DMS153 (cell line): Measurements from ENCODE around the gene OBSCN.

Experiments
- DNase-seq: peaks from one replicate; lab custom pipeline; 2025; lab: John Stamatoyannopoulos, UW

The OBSCN gene

DNA sequence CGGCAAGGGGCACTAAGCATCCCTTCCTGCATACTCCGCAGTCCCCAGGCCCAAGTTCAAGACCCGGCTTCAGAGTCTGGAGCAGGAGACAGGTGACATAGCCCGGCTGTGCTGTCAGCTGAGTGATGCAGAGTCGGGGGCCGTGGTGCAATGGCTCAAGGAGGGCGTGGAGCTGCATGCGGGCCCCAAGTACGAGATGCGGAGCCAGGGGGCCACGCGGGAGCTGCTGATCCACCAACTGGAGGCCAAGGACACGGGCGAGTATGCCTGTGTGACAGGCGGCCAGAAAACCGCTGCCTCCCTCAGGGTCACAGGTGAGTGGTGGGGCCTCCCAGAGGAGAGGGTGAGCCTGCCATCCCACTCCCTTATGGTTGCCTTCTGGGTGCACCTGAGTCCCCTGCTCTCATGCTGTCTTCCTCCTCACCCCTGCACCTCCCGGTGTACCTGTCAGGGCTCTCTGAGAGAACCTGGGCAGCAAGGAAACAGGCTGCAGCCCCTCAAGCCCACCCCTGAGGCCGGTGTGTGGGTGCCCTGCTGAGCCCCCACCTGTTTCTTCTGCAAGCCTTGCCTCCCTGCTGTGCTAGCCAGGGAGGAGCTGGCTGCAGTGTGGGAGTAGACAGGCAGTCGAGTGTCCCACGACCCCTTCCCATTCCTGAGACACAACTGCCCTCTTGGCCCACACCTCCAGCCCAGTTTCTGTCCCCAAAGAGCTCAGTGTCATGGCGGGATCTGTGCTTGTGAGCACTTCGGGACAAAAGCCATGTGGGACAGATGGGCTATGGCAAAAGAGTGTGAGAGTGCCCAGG, 99.6 kb downstream of the OBSCN start:
- no peak for DNase-seq

DNA sequence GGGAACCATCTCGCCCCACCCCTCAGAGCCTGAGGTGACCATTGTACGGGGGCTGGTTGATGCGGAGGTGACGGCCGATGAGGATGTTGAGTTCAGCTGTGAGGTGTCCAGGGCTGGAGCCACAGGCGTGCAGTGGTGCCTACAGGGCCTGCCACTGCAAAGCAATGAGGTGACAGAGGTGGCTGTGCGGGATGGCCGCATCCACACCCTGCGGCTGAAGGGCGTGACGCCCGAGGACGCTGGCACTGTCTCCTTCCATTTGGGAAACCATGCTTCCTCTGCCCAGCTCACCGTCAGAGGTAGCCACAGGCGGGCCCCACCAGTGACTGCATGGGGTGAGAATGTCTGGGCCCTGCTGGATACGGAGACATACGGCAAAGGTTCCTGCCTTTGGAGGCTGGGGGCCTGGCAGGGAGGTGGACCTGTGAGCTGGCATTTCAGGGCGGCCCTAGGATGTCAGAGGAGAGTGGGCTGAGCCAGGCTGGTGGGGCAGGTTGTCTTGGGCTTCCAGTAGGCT, 100.3 kb downstream of the OBSCN start:
- no peak for DNase-seq

DNA sequence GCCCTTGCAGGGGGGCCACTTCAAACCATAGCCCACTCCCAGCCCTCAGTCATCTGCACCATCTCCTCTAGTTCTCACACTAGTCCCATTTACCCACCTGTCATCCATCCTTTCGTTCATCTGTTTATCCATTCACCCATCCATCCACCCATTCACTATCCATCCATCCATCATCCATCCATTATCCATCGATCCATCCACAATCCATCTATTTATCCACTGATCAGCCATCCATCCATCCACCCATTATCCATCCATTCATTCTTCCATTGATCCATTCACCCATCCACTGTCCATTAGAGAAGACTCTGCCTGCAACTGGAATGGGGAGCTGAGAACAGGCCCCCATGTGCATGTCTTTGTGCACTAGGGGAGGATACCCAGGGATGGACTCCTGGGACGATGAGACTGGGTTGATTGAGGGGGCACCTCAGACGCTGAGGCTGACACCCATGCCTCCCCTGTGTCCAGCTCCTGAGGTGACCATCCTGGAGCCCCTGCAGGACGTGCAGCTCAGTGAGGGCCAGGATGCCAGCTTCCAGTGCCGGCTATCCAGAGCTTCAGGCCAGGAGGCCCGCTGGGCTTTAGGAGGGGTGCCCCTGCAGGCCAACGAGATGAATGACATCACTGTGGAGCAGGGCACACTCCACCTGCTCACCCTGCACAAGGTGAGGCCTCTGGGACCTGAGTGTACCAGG, 100.9 kb downstream of the OBSCN start:
- DNase-seq: no peak

DNA sequence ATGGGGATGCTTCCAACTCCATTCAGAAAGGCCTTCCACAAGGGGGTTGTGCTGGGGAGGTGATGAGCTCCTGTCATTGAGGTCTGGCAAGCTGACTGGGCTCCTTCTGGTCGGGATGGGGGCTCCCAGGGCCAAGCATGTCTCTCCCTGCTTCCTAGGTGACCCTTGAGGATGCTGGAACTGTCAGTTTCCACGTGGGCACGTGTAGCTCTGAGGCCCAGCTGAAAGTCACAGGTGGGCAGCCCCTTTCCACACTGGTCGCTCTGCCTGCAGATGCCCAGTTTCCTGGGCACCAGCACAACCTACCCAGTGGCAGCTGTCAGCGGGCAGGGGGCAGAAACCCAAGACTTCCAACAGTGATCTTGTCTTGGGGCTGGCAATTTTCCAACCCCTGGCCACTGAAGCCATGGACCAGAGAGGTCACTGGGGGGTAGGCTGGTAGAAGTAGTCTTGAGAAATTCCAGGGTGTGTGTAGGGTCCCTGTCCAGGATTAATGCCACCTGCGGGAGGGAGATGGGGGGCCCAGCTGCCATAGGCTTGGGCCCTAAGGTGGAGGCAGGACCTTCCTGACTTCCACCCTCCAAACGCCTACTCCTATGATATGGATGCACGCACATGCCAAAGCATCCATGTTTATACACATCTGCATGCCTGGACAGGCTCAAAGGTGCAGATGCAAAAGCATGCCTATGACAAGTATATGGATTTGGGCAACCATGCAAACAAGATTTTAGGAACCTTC, 101.7 kb downstream of the OBSCN start:
- no peak for DNase-seq

DNA sequence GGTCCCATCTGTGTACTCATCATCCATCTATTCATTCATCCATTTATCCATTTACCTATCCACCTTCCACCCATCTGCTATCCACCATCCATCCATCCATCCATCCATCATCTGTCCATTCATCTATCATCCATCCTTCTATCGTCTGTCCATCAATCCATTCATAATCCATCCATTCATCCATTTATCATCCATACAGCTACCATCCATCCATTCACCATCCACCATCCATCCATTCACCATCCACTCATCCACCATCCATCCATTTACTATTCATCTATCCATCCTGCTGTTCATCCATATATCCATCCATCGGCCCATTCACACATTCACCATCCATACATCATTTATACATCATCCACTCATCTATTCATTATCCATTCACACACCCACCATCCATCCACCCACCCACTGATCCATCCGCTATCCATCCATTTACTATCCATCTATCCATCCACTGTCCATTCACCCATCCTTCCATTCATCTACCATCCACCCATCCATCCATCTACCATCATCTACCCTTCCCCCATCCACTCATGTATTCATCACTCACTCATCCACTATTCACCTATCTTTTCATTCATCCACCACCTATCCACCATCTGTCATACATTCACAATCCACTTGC, 102.4 kb downstream of the OBSCN start:
- DNase-seq: no peak

DNA sequence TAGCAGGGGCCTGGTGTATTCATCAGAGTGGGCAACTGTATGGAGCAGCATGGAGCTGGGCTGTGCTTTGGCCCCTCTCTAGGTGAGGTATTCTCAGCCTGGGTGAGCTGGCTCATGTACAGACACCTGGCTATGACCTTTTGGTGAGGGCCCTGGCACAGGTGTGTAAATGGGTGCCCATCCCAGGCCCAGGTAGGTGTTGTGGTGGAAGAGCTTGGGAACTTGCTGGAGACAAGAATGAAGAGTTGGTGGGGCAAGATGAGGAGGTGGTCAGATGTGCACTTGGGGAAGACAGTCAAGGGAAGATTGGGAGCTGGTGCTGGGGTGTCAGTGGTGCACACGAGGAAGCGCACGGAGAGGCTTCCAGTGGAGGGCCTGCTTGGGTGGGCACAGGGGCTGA, 103.2 kb downstream of the OBSCN start:
- DNase-seq: no peak

DNA sequence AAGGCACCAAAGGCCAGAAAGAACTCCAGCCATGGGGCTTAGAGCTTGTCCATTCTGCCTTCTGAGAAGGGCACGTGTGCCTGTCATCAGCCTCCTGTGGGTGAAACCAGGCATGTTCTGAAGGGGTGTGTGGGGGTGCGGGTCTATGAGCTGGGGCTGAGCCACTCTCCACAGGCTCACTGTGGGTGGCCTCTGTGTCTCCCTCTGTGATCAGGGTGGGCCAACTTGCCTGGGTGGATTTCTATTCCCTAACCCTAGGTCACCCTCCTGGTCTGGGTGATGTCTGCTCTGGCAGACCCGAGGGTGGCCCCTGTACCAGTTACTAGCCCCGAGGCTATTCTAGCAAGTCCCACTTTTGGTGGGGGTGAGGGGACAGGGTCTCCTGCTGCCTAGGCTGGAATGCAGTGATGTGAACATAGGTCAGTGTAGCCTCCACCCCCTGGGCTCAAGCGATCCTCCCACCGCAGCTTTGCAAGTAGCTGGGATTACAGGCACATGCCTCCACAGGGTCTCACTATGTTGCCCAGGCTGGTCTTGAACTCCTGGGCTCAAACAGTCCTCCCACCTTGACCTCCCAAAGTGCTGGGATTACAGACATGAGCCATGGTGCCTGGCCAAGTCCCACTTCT, 104.4 kb downstream of the OBSCN start:
- DNase-seq: no peak

DNA sequence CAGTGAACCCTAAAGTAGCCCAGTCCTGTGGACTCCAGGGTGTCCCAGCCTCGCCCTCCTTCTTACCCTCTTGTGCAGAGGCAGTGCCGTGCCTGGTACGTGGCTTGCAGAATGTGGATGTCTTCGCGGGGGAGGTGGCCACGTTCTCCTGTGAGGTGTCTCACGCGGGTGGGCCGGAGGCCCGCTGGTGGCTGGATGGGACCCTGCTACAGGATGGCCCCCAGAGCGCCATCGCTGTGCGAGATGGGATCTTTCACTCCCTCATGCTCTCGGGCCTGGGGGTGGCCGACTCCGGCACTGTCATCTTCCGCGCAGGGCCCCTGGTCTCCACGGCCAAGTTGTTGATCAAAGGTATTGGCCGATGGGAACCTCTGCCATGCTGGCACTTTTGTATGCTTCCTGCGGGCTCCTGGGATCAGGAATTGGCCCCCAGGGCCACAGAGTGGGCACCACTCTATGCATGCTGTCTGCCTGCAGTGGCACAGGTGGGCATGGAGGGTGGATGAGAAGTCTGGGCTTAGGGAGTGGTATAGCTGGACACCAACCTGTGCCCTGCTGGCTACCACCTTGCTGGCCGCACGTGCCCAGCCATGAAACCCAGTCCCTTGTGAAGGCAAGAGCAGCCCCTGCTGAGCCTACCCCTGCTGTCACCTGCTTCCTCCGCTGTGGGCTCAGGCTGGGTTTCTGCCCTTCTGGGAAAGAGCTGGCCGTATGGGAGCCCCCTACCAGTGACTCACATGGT, 105.9 kb downstream of the OBSCN start:
- DNase-seq: no peak

DNA sequence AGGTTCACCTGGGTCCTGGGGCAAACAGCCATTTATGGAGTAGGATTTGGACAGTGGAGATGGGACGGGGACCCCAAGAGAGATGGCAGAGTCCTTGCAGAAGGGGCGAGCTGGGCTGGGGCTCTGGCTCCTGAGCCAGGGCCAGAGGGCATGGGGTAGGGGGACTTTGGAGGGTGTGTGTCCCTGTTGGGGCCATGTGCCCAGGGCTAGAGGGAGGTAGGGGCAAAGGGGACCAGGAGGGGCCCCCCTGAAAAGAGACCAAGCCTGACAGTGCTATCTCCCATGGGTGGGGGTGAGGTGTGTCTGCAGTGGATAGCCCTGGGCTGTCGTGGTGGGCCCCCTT, 106.4 kb downstream of the OBSCN start:
- DNase-seq: no peak

DNA sequence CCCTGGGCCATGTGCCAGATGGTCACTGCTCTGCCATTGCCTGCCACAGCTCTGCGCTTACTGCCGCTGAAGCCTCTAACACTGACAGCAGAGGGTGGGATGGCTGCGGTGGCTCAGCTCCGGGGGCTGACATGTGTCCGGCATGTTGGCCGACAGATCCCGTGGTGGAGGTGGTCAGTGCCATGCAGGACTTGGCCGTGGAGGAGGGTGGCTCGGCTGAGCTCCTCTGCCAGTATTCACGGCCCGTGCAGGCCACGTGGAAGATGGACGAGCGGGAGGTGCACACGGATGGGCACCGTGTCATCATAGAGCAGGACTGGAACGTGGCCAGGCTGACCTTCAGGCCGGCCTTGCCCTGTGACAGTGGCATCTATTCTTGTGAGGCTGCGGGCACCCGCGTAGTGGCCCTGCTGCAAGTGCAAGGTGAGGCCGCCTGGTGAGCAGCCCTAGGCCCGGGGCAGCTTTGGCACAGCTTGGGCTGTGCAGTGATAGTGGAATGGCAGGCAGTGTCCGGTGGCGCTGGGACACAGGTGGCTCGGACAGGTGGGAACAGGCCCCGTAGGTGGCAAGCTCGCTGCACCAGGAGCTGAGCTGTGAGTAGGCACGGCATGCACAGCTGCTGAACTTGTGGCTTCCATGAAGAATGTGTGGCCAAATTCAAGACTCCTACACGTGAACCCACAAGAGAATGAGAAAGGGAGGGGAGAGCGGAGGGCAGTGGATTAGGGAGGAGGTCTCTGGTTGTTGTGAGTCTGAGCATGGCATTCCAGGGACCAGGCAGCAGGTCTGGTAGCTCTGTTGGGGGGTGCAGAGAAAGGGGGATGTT, 107.0 kb downstream of the OBSCN start:
- DNase-seq: no peak

DNA sequence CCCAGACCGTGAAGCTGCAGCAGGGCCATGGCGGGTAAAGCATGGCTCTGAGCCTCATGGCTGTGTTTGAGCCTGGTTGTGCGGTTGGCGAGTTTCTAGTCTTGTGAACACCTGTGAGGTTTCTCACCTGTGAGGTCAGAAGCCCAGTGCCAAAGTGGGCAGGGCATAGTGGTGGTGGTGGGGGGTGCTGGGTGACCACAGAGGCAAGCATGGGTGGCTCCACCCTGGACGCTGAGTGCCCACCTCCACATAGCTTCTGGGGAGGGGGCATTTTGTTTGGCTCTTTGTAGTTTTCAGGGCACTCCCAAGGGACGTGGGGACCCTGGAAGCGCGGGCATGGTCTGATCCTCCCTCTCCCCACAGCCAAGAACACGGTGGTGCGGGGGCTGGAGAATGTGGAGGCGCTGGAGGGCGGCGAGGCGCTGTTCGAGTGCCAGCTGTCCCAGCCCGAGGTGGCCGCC, 107.7 kb downstream of the OBSCN start:
- DNase-seq: no peak

DNA sequence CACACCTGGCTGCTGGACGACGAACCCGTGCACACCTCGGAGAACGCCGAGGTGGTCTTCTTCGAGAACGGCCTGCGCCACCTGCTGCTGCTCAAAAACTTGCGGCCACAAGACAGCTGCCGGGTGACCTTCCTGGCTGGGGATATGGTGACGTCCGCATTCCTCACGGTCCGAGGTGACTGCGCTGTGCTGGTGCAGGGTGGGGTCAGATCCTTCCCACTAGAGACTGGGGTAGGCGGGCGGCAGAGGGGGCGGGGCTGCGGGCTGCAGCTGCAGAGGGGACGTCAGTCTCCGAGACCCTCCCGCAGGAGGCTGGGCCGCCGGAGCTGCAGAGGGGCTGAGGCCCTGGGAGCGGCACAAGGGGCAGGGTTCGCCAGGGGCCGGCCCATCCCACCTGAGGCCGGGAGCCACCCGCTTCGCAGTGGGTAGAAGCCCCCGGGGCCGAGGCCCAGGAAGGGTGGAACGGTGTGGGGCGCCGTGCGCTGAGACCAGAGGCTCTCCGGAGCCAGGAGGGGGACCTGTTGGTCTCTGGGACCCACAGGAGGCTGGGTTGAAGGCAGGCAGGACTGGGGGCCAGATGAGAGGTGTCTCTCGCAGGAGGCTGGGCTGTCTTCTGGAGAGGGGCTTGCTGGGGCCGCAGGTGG, 108.2 kb downstream of the OBSCN start:
- no peak for DNase-seq

DNA sequence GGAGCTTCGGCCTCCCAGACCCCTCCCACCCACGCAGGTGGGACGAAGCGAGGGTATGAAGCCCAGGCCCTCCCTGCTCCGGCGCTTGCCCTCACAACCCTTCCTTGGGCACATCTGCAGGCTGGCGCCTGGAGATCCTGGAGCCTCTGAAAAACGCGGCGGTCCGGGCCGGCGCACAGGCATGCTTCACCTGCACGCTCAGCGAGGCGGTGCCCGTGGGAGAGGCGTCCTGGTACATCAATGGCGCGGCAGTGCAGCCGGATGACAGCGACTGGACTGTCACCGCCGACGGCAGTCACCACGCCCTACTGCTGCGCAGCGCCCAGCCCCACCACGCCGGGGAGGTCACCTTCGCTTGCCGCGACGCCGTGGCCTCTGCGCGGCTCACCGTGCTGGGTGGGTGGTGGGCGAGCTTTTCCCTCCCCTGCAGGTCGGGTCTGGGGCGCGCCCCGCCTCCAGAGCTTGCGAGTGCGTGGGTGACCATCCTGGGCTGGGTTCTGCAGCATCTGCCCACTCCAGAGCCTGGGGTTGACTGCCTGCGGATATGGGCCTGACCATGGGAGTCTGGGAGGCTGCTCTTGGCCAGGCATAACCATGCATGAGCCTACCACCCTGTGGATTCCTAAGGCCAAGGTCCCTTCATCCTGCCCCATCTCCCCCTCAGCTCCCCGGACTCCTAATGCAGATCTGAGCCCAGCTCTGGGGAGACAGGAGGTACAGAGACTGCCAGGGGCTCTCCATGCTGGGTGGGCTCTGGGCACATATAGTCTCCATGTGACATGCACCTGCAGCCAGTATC, 108.9 kb downstream of the OBSCN start:
- DNase-seq: no peak

DNA sequence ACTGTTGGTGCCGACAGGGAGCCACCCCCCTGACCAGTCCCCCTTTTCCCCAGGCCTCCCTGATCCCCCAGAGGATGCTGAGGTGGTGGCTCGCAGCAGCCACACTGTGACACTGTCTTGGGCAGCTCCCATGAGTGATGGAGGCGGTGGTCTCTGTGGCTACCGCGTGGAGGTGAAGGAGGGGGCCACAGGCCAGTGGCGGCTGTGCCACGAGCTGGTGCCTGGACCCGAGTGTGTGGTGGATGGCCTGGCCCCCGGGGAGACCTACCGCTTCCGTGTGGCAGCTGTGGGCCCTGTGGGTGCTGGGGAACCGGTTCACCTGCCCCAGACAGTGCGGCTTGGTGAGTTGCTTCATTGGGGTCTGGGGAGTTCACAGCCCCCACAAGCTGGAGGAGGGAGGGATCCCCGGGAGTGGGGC, 109.6 kb downstream of the OBSCN start:
- DNase-seq: no peak

DNA sequence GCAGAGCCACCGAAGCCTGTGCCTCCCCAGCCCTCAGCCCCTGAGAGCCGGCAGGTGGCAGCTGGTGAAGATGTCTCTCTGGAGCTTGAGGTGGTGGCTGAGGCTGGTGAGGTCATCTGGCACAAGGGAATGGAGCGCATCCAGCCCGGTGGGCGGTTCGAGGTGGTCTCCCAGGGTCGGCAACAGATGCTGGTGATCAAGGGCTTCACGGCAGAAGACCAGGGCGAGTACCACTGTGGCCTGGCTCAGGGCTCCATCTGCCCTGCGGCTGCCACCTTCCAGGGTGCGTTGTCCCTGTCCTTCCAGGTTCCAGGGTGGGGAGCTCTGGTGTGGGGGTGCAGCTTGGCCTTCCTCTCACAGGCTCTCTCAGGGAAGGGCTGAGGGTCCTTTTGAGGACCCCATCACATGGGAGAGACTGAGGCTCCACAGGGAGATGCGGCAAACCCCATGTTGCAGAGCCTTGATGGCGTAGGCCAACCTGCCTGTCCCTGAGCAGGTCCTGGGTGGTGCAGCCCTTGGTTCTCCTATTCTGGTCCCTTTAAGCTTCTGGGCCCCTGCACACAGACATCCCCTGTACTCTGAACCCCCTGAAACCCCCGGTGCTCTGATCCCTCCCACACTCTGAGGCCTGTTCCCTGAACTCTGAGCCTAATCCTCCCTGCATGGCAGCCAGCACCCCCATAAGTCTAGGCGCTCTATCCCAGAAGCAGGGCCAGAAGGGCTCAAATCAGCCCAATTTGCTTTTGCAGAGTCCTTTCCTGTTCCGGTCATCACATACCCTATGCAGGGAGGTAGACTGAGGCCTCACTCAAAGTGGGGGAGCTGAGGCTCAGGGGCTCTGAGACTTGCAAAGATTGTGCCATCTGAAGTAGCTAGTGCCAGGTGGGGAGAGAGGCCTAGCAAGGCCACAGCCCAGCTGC, 110.3 kb downstream of the OBSCN start:
- DNase-seq: no peak

DNA sequence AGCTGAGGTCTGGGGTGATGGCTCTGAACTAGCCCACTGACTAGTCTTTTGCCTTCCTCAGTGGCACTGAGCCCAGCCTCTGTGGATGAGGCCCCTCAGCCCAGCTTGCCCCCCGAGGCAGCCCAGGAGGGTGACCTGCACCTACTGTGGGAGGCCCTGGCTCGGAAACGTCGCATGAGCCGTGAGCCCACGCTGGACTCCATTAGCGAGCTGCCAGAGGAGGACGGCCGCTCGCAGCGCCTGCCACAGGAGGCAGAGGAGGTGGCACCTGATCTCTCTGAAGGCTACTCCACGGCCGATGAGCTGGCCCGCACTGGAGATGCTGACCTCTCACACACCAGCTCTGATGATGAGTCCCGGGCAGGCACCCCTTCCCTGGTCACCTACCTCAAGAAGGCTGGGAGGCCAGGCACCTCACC, 111.0 kb downstream of the OBSCN start:
- DNase-seq: no peak

DNA sequence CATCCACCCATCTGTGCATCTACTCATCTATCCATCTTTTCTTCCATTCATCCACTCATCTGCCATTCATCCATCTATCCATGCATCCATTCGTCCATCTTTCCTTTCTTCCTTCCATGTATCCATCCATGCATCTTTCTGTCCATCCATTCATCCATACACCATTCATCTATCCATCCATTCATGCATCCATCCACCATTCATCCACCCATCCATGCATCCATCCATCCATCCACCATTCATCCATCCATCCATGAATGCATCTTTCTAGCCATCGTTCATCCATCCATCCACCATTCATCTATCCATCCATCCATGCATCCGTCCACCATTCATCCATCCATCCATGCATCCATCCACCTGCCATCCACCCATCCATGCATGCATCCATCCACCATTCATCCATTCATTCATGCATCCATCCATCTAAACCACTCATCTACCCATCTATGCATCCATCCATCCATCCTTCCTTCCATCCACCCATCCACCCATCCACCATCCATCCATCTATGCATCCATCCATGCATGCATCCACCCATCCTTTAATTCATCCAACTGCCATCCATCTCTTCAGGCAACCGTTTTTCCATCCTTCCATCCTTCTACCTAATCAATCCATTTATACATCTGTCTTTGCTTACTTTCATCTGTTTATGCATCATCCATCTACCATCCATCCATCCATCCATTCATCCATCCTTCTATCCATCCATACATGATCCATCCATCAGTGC, 111.7 kb downstream of the OBSCN start:
- no peak for DNase-seq
